GM12801 (cell line): ENCODE measurements around the gene DNAJC11.

ENCODE experiments used
- CTCF ChIP-seq: IDR thresholded peaks from one replicate; pipeline ENCODE4 v1.5.1; 2011; ENCODE audit warnings: control low read depth; ENCODE audit not compliant: insufficient read length; ENCODE audit errors: extremely low read depth

DNAJC11 gene

GRCh38 chr1:6691507-6691906 is 10.1 kb downstream of the DNAJC11 start:
- no peak for TF ChIP-seq CTCF

GRCh38 chr1:6690186-6690585 is 11.4 kb downstream of the DNAJC11 start:
- TF ChIP-seq CTCF, result no peak

GRCh38 chr1:6688757-6689156 is 12.9 kb downstream of the DNAJC11 start:
- TF ChIP-seq CTCF, result no peak

GRCh38 chr1:6688001-6688400 is 13.6 kb downstream of the DNAJC11 start:
- TF ChIP-seq CTCF, result no peak

GRCh38 chr1:6686294-6686693 is 15.3 kb downstream of the DNAJC11 start:
- no peak for TF ChIP-seq CTCF

GRCh38 chr1:6685381-6685780 is 16.2 kb downstream of the DNAJC11 start:
- no peak for TF ChIP-seq CTCF

GRCh38 chr1:6683434-6683833 is 18.2 kb downstream of the DNAJC11 start:
- no peak for TF ChIP-seq CTCF

- no peak for TF ChIP-seq CTCF
Measured at GRCh38 chr1:6675941-6676340, 25.7 kb downstream of the DNAJC11 start.
